Activated CD8-positive, alpha-beta memory T cell treated with anti-CD3 and anti-CD28 coated beads, Interleukin-2, amount 50 U/mL, for 24 hours (primary cell): ENCODE data around the gene LYZL1.
"Not testable (repeated sequence)": the region's sequence is repeated elsewhere in the genome, so short reads cannot be mapped to it uniquely, and the experiment has no call there.

Experiments used
- DNase-seq: peaks from one replicate; pipeline ENCODE4 v3.0.0-alpha.2; 2020; ENCODE audit errors: extremely low read depth

Gene LYZL1

DNA sequence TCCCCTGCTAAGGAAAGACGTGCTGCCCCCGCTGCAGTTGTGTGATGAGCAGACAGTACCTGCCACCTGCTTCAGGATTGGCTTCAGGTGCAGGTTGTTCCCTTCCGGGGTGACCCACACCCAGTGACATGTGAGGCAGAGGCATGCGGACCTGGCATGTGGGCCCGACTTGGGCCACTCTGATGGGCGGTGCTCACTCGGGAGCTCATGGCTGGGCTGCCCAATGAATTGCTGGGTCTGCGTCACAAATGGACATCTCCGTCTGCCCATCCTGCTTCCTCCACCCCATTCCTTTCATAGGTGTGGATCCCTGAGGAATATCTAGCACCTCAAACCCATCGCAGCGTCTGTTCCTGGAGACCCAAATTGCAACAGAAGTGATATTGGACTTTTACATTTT is 19.3 kb downstream of the LYZL1 start:
- DNase-seq = not testable (repeated sequence)

- DNase-seq = no peak
These were observed 20.6 kb downstream of the LYZL1 start for GRCh38 chr10:29309465-29309864.

- DNase-seq = not testable (repeated sequence)
These were observed 21.6 kb downstream of the LYZL1 start for GRCh38 chr10:29310463-29310862.

- no peak for DNase-seq
These were observed 24.2 kb downstream of the LYZL1 start for GRCh38 chr10:29313071-29313470.

- DNase-seq = no peak
These were observed 25.9 kb downstream of the LYZL1 start for GRCh38 chr10:29314726-29315125.

- DNase-seq = no peak
These were observed 26.9 kb downstream of the LYZL1 start for GRCh38 chr10:29315814-29316213.

DNA sequence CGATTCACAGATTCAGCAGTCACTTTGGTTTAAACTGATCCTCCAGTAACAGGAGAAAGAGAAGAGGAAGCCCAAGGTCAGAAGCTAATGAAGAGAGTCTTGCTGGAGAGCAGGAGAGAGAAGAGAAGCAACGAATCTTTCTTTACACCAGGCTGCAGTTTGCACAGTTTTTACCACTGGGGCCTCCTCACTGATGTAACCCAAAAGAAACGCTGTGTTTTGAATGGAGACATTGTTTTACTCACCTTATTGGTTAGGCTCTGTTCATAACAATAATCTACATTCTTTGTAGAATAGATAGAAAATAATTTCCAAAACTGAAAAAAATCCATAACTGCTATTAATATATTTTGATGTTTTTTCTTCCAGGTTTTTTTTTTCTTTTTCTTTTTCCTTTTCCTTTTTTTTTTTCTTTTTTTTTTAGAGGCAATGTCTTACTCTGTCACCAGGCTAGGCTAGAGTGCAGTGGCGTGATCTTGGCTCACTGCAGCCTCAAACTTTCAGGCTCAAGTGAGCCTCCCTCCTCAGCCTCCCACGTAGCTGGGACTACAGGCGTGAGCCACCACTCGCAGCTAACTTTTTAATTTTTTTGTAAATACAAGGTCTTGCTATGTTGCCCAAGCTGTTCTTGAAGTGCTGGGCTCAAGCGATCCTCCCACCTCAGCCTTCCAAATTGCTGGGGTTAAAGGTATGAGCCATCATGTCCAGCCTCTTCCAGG is 27.6 kb downstream of the LYZL1 start:
- no peak for DNase-seq

GRCh38 chr10:29317027-29317420 is 28.2 kb downstream of the LYZL1 start:
- DNase-seq = no peak

GRCh38 chr10:29317423-29318021 is 28.7 kb downstream of the LYZL1 start:
- no peak for DNase-seq

- not testable (repeated sequence) for DNase-seq
These were observed 29.5 kb downstream of the LYZL1 start for GRCh38 chr10:29318141-29319071.

DNA sequence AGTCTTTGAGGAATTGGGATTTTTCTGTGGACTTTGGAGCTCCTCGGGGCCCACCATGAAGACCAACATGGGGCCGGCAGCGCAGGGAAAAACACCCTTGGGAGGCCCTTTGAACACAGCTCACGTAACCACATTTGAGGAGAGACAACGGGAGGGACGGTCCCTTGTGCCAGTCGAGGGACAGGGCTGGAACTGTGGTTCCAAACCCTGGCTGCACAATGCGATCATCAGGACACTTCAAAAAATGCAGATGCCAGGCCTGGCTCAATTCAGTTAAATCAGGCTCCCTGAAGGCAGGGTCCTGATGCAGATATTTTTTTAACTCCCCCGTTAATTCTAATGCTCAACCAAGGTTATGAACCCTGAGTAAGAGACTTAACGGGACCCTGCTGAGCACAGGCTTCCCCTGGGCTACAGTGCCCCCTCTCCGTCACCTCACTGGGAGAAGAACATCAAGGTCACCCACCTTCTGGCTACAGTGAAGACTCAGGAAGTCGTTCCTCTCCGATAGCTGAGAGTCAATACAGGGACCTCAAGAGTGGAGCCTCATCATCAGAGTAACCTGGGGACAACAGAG is 30.4 kb downstream of the LYZL1 start:
- DNase-seq = no peak

DNA sequence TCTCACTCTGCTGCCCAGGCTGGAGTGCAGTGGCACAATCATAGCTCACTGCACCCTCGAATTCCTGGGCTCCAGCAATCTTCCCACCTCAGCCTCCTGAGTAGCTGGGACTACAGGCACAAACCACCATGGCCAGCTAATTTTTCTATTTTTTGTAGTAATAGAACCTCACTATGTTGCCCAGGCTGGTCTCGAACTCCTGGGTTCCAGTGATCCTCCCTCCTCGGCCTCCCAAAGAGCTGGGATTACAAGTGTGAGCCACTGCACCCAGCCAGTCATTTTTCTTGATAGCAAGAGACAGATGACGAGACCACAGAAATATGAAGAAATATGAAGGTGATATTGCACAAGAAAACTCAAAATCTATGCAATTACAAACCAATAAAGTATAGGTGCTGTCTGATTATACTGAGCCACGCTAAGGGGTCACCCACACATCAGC is 31.8 kb downstream of the LYZL1 start:
- not testable (repeated sequence) for DNase-seq

GRCh38 chr10:29321656-29322055 is 32.8 kb downstream of the LYZL1 start:
- DNase-seq = no peak

DNA sequence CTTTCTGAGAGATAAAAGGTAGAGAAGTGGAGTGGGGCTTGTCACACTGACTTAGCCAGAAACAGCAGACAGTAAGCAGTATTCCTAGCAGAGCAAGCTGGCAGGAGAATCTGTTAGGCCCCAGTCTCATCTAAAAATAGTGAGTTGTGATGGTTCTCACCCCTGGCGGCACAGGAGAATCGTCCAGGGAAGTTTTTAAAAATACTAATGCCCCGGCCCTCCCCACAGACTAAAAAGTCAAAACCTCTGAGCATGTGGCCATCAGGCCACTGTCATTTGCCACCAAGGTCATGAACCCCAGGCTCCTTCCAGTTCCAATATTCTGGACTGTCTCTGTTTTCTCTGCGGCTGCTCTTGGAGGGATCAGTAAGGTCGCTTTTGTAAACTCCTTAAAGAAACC is 34.0 kb downstream of the LYZL1 start:
- DNase-seq = no peak

- DNase-seq = no peak
These were observed 34.5 kb downstream of the LYZL1 start for GRCh38 chr10:29323367-29323766.

DNA sequence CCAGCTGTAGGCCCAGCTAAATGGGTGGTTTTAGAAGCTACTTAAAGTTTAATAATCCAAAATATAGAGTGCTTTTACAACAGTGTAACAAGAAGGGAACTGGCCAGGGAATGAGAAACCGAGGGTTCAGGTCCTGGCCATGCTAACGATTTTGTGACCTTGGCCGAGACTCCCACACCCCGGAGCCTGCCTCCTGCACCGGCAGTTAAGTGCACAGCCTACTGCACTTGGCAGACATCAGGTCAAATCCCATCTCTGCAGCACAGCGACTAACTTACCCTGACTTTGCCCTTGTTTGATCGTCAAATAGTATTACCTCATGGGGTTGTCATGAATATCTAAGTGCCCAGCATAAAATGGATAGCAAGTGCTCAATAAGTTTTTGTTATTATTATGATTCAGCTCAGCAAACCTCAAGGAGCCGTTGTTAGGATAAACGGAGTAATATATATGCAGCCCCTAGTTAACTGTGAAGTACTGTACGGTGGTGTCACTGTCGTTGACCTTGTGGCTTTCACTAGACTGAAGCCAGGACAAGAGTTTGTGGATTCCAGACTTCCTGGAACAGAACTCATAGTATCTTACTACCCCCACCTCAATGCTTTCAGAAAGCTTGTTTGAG is 35.5 kb downstream of the LYZL1 start:
- DNase-seq = no peak

DNA sequence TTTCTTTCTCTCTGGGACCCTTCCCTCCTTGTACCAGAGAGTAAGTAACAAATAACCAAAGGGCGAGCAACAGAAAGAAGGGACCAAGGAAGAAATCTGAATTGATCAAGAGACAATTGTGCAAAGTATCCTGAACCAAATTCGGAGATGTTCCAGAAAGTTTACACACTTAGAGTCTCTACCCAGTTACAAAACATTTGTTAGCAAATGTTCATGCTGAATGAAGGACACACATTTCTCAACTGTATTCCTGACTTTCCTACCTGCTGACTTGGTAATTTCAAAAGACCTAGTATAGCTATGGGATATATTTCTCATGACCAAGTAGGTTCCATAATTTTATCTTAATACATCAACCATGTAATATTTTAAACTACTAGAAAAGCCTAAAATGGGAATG is 37.4 kb downstream of the LYZL1 start:
- no peak for DNase-seq

DNA sequence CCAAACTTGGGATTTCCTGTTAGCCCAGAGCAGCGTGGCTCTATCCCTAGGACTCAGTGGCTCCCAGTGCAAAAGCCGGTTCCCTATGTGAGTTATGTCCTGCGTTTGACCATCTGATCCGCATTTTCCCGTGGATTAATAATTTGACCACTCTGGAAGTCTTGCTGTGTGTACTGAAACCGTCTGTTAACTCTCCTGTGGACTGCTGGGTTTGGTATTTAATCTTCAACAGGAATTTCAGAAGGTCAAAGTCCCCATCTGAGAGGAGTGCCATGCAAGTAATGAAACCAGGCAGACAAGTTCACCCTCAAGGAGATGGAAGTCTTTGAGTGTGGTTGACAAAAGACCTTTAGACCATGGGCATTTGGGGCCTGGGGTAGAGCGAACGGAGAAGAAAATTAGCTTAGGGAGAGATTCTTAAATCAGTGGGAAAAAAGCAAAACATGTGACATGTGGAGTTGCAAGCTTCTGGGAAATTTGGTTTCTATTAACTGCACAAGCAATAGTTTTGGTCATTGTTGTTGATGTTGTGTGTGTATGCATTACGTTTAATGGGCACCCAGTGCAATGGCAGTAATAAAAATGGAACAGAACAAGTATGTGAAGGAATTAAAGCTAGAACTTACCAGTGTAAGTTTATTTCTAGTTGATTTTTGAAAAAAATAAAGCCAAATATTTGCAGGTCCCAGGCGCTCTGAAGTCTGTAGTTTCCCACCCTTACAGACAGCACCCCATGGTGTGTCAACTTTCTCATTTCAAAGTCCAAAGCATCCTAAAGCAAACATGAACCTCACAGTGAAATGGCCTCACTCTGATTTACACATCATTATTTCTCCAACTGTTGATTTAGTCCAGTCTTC is 38.2 kb downstream of the LYZL1 start:
- DNase-seq = no peak

DNA sequence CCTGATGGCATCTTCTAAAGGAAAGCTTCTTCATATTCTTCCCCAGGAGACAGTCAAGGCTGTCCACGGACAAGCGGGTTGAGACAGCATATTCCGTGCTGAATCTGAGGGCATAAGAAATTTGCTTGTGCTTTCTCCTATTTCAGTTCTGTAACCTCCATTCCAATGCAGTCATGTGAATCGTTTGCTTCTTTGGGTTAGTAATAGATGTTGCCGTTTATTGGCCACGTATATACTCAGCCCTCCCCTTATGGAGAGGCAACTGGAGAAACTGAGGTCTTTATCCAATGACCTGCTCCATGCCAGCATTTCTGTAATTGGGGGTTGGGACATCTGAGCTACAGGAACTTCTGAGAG is 38.9 kb downstream of the LYZL1 start:
- no peak for DNase-seq

DNA sequence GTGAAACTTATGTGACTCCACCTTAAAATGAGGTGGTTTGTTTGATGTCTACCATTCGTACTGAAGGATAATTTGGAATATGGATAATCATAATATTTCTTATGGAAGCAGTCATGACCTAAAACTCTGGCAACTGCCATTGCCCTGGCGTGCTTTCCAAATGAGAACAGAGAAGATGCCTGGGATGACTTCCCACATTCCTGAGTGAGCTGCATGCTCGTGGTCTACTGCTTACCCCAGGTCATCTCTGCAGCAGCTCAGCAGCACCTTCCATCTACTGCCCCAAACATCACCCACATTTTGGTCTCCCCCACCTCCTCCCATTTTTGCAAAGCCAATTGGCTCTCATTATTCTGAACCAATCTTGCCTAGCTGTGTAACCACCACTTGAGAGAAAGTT is 40.1 kb downstream of the LYZL1 start:
- no peak for DNase-seq

GRCh38 chr10:29329420-29329819 is 40.5 kb downstream of the LYZL1 start:
- DNase-seq = no peak
